NCI-H146 treated with DMSO at 0.1 percent for 48 hours (cell line): ENCODE measurements around the gene ALDH3B1.

Source experiments
- DNase-seq: peaks from one replicate; lab custom pipeline; 2025; ENCODE audit not compliant: unreplicated experiment; lab: John Stamatoyannopoulos, UW

The ALDH3B1 gene

GRCh38 chr11:68042219-68043028, 32.3 kb downstream of the ALDH3B1 start:
- no peak for DNase-seq

- no peak for DNase-seq
Measured at GRCh38 chr11:68043029-68043348, 32.9 kb downstream of the ALDH3B1 start.

GRCh38 chr11:68043349-68044144, 33.4 kb downstream of the ALDH3B1 start:
- DNase-seq: no peak

- no peak for DNase-seq
Measured at GRCh38 chr11:68044145-68044813, 34.2 kb downstream of the ALDH3B1 start.

- DNase-seq: no peak
Measured at GRCh38 chr11:68044898-68045351, 34.8 kb downstream of the ALDH3B1 start.

GRCh38 chr11:68047437-68048290, 37.5 kb downstream of the ALDH3B1 start:
- DNase-seq: no peak

GRCh38 chr11:68048681-68049508, 38.8 kb downstream of the ALDH3B1 start:
- DNase-seq: no peak

- DNase-seq: no peak
Measured at GRCh38 chr11:68049509-68050370, 39.6 kb downstream of the ALDH3B1 start.

- no peak for DNase-seq
Measured at GRCh38 chr11:68050371-68050841, 40.3 kb downstream of the ALDH3B1 start.

GRCh38 chr11:68051191-68052136, 41.3 kb downstream of the ALDH3B1 start:
- DNase-seq: no peak

GRCh38 chr11:68052137-68052873, 42.2 kb downstream of the ALDH3B1 start:
- no peak for DNase-seq

GRCh38 chr11:68053117-68053516, 43.0 kb downstream of the ALDH3B1 start:
- no peak for DNase-seq

GRCh38 chr11:68053981-68054812, 44.1 kb downstream of the ALDH3B1 start:
- no peak for DNase-seq

- DNase-seq: no peak
Measured at GRCh38 chr11:68056317-68057285, 46.5 kb downstream of the ALDH3B1 start.

GRCh38 chr11:68057807-68058206, 47.7 kb downstream of the ALDH3B1 start:
- no peak for DNase-seq
